Transverse colon (tissue), 4 donors: Measurements from ENCODE around the gene CCDC142. TPM values are rescaled to one million over a fixed set of nuclear protein-coding genes. Genes with fewer than 3 reads are reported as not detected.

Experiments used
- DNase-seq: peaks from one replicate; pipeline ENCODE4 v3.0.0-alpha.2; 2019
- H3K27ac ChIP-seq, 4 donors: fragments of 200-600 bp; sonication (generic); 2 replicates each; pipeline ENCODE4 v1.5.1; 2016 to 2018; ENCODE audit warnings: inconsistent platforms in 4 of 4
- H3K27me3 ChIP-seq: fragments of 200-600 bp; sonication (generic); 2 replicates; pipeline ENCODE4 v1.5.1; 2017; ENCODE audit warnings: inconsistent platforms
- H3K36me3 ChIP-seq, 4 donors: fragments of 200-600 bp; sonication (generic); 2 replicates each; pipeline ENCODE4 v1.5.1; 2017 to 2019; ENCODE audit warnings: inconsistent platforms in 4 of 4
- H3K4me1 ChIP-seq, 4 donors: fragments of 200-600 bp; sonication (generic); 2 replicates each; pipeline ENCODE4 v1.5.1; 2017 to 2020; ENCODE audit warnings: inconsistent platforms in 4 of 4
- H3K4me3 ChIP-seq, 4 donors: fragments of 200-600 bp; sonication (generic); 1 replicate in 1 of 4; 2 replicates in 3 of 4; pipeline versions ENCODE4 v1.5.1 to v1.6.1; 2017 to 2019; ENCODE audit warnings: inconsistent platforms in 4 of 4
- H3K9me3 ChIP-seq, 2 donors: fragments of 200-600 bp; sonication (generic); 2 replicates each; pipeline ENCODE4 v1.5.1; 2017 to 2019; ENCODE audit warnings: inconsistent platforms in 2 of 2
- EP300 ChIP-seq: sonication (generic); formaldehyde crosslinking; IDR thresholded peaks from one replicate; pipeline ENCODE4 v1.6.1; 2017; ENCODE audit warnings: antibody characterized with exemption, low read depth
- POLR2A ChIP-seq: fragments of 450-650 bp; IDR thresholded peaks from one replicate; pipeline ENCODE4 v1.6.1; 2016; ENCODE audit warnings: antibody characterized with exemption, mild to moderate bottlenecking, moderate library complexity
- POLR2AphosphoS5 ChIP-seq, 3 donors: sonication (generic); formaldehyde crosslinking; IDR thresholded peaks; one replicate each; pipeline ENCODE4 v1.6.1; 2016; ENCODE audit warnings: antibody characterized with exemption in 3 of 3
- WGBS, 2 donors: methylation state at CpG; one replicate each; pipeline ENCODE4 v1.1.5; 2018; ENCODE audit warnings: low coverage in 1 of 2; 5-methylcytosine and 5-hydroxymethylcytosine counted together
- in situ Hi-C, 4 donors: fragments of 200-750 bp; cut with MboI; loops; one replicate each; pipeline versions ENCODE4 v1.15.0 to v1.15.1; 2017; ENCODE audit warnings: low sequenced_read_pairs in 3 of 4, low pct_ligation_motif_present in 1 of 4, low pct_unique_long_range_greater_than_20kb in 1 of 4
- intact Hi-C: fragments of 100-400 bp; cut with DNase I; formaldehyde crosslinking; loops from one replicate; pipeline ENCODE4 v1.15.1; 2023; ENCODE audit warnings: low total_unique reads
- total RNA-seq, 4 donors: library from RNA; depleted of rRNA; stranded (reverse); fragments of >200 nt; gene quantifications; one replicate each; pipeline ENCODE4 v1.1.0, GENCODE V29; 2016
- TF ChIP-seq, protein P1 (sequence below), 5 experiments: fragments of 200-600 bp in 3 of 5; fragments of 450-650 bp in 2 of 5; sonication (generic) in 3 of 5; IDR thresholded peaks; 1 replicate in 2 of 5; 2 replicates in 3 of 5; pipeline ENCODE4 v1.5.1; 2016 to 2017; ENCODE audit warnings: antibody characterized with exemption in 5 of 5, inconsistent platforms in 3 of 5, mild to moderate bottlenecking in 2 of 5, moderate library complexity in 1 of 5

The CCDC142 gene
- total RNA-seq, 4 donors from 2014 or later = 49.7 to 93.1 (median 71.6) TPM

DNA sequence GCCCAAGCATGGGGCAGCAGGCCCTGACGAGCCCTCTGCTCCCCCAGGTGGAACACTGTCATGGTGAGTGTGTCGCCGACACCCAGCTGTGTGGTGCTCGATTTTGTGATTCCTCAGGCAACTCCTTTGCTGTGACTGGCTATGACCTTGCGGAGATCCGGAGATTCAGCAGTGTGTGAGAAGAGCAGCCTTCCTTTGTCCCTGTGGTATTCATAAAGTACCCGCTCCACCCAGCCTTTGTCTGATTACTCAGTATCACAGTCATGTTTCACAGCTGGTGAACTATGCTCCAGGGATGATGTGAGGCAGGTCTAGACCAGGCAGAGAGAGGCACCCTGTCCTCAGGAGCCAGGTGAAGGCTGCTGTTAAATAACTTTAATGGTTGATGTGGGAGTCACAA lies 57.3 kb downstream of the CCDC142 start:
- no peak for DNase-seq
- TF ChIP-seq POLR2AphosphoS5 (IDR thresholded peaks at IDR 0.05) (no peak), POLR2A (no peak), EP300 (no peak)
- TF ChIP-seq, protein P1, sequence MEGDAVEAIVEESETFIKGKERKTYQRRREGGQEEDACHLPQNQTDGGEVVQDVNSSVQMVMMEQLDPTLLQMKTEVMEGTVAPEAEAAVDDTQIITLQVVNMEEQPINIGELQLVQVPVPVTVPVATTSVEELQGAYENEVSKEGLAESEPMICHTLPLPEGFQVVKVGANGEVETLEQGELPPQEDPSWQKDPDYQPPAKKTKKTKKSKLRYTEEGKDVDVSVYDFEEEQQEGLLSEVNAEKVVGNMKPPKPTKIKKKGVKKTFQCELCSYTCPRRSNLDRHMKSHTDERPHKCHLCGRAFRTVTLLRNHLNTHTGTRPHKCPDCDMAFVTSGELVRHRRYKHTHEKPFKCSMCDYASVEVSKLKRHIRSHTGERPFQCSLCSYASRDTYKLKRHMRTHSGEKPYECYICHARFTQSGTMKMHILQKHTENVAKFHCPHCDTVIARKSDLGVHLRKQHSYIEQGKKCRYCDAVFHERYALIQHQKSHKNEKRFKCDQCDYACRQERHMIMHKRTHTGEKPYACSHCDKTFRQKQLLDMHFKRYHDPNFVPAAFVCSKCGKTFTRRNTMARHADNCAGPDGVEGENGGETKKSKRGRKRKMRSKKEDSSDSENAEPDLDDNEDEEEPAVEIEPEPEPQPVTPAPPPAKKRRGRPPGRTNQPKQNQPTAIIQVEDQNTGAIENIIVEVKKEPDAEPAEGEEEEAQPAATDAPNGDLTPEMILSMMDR (IDR thresholded peaks at IDR 0.05) = no peak
- peaks cover 0 to 9% (median 0%) of the 10 kb centered on the region in 4 donors for H3K36me3 ChIP-seq
- no peak overlapping the region for H3K27ac ChIP-seq
- peaks cover 9 to 31% (median 11%) of the 10 kb centered on the region in 4 donors for H3K4me1 ChIP-seq
- 85% methylated on average over 7 of the region's 7 CpGs; no CpG with 5 or more reads in 1 of the 2 donors for WGBS, 2 donors
- no peaks in the 10 kb centered on the region for H3K9me3 ChIP-seq
- no peak overlapping the region for H3K4me3 ChIP-seq
- in situ Hi-C loops = no loop called here
- no peaks in the 10 kb centered on the region for H3K27me3 ChIP-seq
- intact Hi-C loops = no loop called here

DNA sequence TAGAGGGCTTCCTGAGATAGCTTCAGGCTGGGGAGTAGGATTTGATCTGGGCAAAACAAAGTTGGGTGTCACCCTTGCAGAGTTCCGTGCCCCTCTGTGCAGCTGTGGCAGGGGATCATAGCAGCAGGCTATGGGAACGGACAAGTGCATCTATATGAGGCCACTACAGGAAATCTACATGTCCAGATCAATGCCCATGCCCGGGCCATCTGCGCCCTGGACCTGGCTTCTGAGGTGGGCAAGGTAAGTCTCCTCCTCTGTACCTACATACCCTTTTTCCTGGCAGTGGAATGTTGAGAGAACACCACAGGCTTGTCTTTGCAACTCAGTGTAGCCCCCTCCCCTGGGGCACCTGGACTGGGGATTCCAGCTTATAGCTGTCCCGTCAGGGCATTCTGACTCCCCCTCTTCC lies 57.8 kb downstream of the CCDC142 start:
- no peak overlapping the region for H3K27ac ChIP-seq
- 78% methylated on average over 5 of the region's 5 CpGs; no CpG with 5 or more reads in 1 of the 2 donors for WGBS, 2 donors
- peaks cover 5 to 28% (median 10%) of the 10 kb centered on the region in 4 donors for H3K4me1 ChIP-seq
- H3K9me3 ChIP-seq = no peaks in the 10 kb centered on the region
- in situ Hi-C loops (no loop called here), intact Hi-C loops (no loop called here)
- peaks cover 0 to 9% (median 0%) of the 10 kb centered on the region in 4 donors for H3K36me3 ChIP-seq
- DNase-seq = no peak
- no peaks in the 10 kb centered on the region for H3K27me3 ChIP-seq
- H3K4me3 ChIP-seq = no peak overlapping the region
- TF ChIP-seq POLR2A (no peak), EP300 (no peak), POLR2AphosphoS5 (IDR thresholded peaks at IDR 0.05) (no peak)
- TF ChIP-seq, protein P1 (IDR thresholded peaks at IDR 0.05) = no peak

DNA sequence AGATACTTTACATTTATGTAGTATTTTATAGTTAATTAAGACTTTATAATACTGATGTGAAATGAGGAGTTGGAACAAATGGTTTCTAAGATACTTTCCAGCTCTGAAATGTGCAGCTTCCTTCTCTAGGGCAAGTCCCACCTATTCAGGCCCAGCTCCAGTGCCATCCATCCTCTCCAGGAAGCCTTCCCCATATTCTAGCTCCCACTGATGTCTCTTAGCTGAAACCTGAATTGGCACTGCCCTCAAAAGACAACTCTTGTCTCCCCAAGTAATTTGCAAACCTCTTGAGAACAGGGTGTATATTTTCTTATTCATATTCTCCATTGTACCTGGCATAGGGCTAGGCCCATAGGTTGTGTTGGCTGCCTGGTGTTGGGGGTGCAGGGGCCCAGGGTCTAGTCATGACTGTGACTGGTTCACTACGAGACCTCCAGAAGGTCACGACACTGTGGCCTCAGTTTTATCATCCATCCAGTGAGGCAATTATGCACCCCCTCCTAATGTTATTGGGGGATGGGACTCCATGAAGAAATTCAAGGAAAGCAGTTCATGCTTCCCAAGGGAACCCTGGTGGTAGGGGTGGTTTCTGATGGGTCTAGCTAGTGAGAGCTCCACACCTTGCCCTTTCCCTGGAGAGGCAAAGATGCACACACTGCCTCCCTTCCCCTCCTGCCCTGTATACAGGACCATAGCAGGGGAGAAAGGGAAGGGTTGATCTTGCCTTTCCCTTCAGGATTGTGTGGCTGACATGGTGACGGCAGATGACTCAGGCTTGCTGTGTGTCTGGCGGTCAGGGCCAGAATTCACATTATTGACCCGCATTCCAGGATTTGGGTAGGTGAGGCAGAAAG lies 58.4 kb downstream of the CCDC142 start:
- 87% methylated on average over 5 of the region's 5 CpGs; no CpG with 5 or more reads in 1 of the 2 donors for WGBS, 2 donors
- no peak for DNase-seq
- intact Hi-C loops (no loop called here), in situ Hi-C loops (no loop called here)
- Histone ChIP-seq H3K4me3 (no peak overlapping the region), H3K36me3 (peaks cover 0 to 9% (median 0%) of the 10 kb centered on the region in 4 donors), H3K9me3 (no peaks in the 10 kb centered on the region), H3K4me1 (peaks cover 5 to 22% (median 8%) of the 10 kb centered on the region in 4 donors), H3K27ac (no peak overlapping the region), H3K27me3 (no peaks in the 10 kb centered on the region)
- TF ChIP-seq POLR2A (no peak), POLR2AphosphoS5 (IDR thresholded peaks at IDR 0.05) (no peak), EP300 (no peak)
- TF ChIP-seq, protein P1 (IDR thresholded peaks at IDR 0.05) = no peak

Other genes with a start within 250 kb of the CCDC142 start
- gene SLC4A5, start 139.6 kb downstream of the CCDC142 start, total RNA-seq = 1 to 10 TPM in 3 of 4 donors, under 1 TPM in 1; 0.37 to 6.1 (median 3.5) TPM
- 100 to 1,000 TPM; 109 to 134 (median 122) TPM for gene DCTN1, start 102.7 kb downstream of the CCDC142 start, total RNA-seq
- gene C2orf81, start 61.4 kb downstream of the CCDC142 start, total RNA-seq = 1 to 10 TPM in 1 of 4 donors, under 1 TPM in 1, not detected in 2; 0.82 to 1.3 TPM
- 1 to 10 TPM in 2 of 4 donors, not detected in 2; 2.3 to 7.0 TPM for gene WDR54, start 61.3 kb downstream of the CCDC142 start, total RNA-seq
- gene RTKN, start 41.1 kb downstream of the CCDC142 start, total RNA-seq = 10 to 100 TPM; 29.7 to 46.4 (median 41.9) TPM
- gene INO80B, start 27.9 kb downstream of the CCDC142 start, total RNA-seq = 10 to 100 TPM; 12.9 to 53.9 (median 34.5) TPM
- gene WBP1, start 24.6 kb downstream of the CCDC142 start, total RNA-seq = 100 to 1,000 TPM in 1 of 4 donors, 10 to 100 TPM in 3; 59.5 to 101 (median 62.7) TPM
- gene MOGS, start 17.6 kb downstream of the CCDC142 start, total RNA-seq = 10 to 100 TPM; 54.8 to 76.7 (median 58.9) TPM
- gene MRPL53, start 10.3 kb downstream of the CCDC142 start, total RNA-seq = 100 to 1,000 TPM in 1 of 4 donors, 10 to 100 TPM in 3; 23.2 to 170 (median 26.3) TPM
- gene TTC31, start 83 bp upstream of the CCDC142 start, total RNA-seq = 10 to 100 TPM; 16.9 to 36.0 (median 32.0) TPM
- 1 to 10 TPM in 2 of 4 donors, under 1 TPM in 1, not detected in 1; 0.80 to 3.8 (median 1.6) TPM for gene LBX2, start 16.6 kb upstream of the CCDC142 start, total RNA-seq
- gene PCGF1, start 24.7 kb upstream of the CCDC142 start, total RNA-seq = 10 to 100 TPM in 3 of 4 donors, 1 to 10 TPM in 1; 3.7 to 23.9 (median 19.3) TPM
- 1 to 10 TPM in 1 of 4 donors, under 1 TPM in 1, not detected in 2; 0.96 to 2.5 TPM for gene TLX2, start 31.5 kb upstream of the CCDC142 start, total RNA-seq
- 100 to 1,000 TPM in 1 of 4 donors, 10 to 100 TPM in 3; 32.4 to 194 (median 53.1) TPM for gene DQX1, start 43.2 kb upstream of the CCDC142 start, total RNA-seq
- gene AUP1, start 46.7 kb upstream of the CCDC142 start, total RNA-seq = 100 to 1,000 TPM; 164 to 264 (median 189) TPM
- gene HTRA2, start 46.9 kb upstream of the CCDC142 start, total RNA-seq = 10 to 100 TPM in 3 of 4 donors, 1 to 10 TPM in 1; 8.6 to 29.6 (median 21.0) TPM
- gene LOXL3, start 70.9 kb upstream of the CCDC142 start, total RNA-seq = 1 to 10 TPM; 1.6 to 4.1 (median 3.0) TPM
- gene DOK1, start 71.7 kb upstream of the CCDC142 start, total RNA-seq = 10 to 100 TPM; 14.7 to 21.3 (median 20.1) TPM
- under 1 TPM in 1 of 4 donors, not detected in 3; 0.27 TPM for gene M1AP, start 165.3 kb upstream of the CCDC142 start, total RNA-seq
- 1 to 10 TPM in 3 of 4 donors, under 1 TPM in 1; 0.75 to 5.7 (median 3.6) TPM for gene SEMA4F, start 171.2 kb upstream of the CCDC142 start, total RNA-seq